Activated CD4-positive, alpha-beta memory T cell treated with anti-CD3 and anti-CD28 coated beads for 36 hours (primary cell): ENCODE results near the gene ZNF8. TPM values are rescaled to one million over a fixed set of nuclear protein-coding genes. Genes with fewer than 3 reads are reported as not detected.
"Not testable (repeated sequence)": the region's sequence is repeated elsewhere in the genome, so short reads cannot be mapped to it uniquely, and the experiment has no call there.

Experiments used
- CTCF ChIA-PET: fragments of 350-600 bp; sonication (Branson Sonifier 250); formaldehyde crosslinking; loops from one replicate; lab custom pipeline; 2021; ENCODE audit warnings: antibody characterized with exemption, inconsistent platforms; lab: Charles Lee
- POLR2A ChIA-PET: fragments of 350-600 bp; sonication (Branson Sonifier 250); formaldehyde crosslinking; loops from one replicate; lab custom pipeline; 2021; ENCODE audit warnings: antibody characterized with exemption; lab: Charles Lee
- DNase-seq: peaks from one replicate; pipeline ENCODE4 v3.0.0-alpha.2; 2020
- H3K27ac Mint-ChIP-seq: one replicate; pipeline ENCODE4 v1.8.0; 2021; ENCODE audit warnings: mixed read lengths
- H3K27me3 Mint-ChIP-seq: one replicate; pipeline ENCODE4 v1.8.0; 2021; ENCODE audit warnings: mixed read lengths
- H3K36me3 Mint-ChIP-seq: one replicate; pipeline ENCODE4 v1.8.0; 2021; ENCODE audit warnings: mixed read lengths
- H3K4me1 Mint-ChIP-seq: one replicate; pipeline ENCODE4 v1.8.0; 2021; ENCODE audit warnings: low read depth, mixed read lengths
- H3K4me3 Mint-ChIP-seq: one replicate; pipeline ENCODE4 v1.8.0; 2021; ENCODE audit warnings: mild to moderate bottlenecking, mixed read lengths
- H3K9me3 Mint-ChIP-seq: one replicate; pipeline ENCODE4 v1.8.0; 2021; ENCODE audit warnings: mixed read lengths
- intact Hi-C: fragments of 100-400 bp; cut with micrococcal nuclease; formaldehyde crosslinking; loops from one replicate; pipeline ENCODE4 v1.15.1; 2023
- total RNA-seq, 2 experiments: library from RNA; stranded (reverse); gene quantifications; one replicate each; pipeline ENCODE4 v1.2.3, GENCODE V29; 2021

The ZNF8 gene
- total RNA-seq, 2 experiments from 2014 or later = 3.7 to 3.9 TPM

DNA sequence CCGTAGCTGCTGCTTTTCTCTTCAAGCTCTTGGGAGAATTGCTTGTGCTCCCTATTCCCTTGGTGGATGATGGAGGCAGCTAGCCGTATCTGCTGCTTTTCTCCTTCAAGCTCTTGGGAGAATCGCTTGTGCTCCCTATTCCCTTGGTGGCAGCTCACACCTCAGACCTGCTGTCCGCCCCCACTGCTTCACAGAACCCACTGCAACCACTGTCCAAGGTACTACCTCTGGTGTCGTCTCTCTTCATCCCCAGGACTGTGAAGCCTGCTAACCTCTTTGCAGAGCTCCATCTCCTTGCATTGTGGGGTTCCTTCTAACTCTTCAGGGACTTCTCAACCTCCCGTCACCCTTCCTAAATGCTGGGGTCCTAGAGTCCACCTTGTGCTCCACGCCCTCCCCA, 21.9 kb downstream of the ZNF8 start:
- Mint-ChIP-seq H3K27ac (no peak overlapping the region), H3K36me3 (peaks cover 55% of the 10 kb centered on the region), H3K9me3 (peaks cover 7% of the 10 kb centered on the region), H3K4me3 (no peak overlapping the region), H3K27me3 (no peaks in the 10 kb centered on the region), H3K4me1 (peaks cover 13% of the 10 kb centered on the region)
- intact Hi-C loops = no loop called here
- DNase-seq = no peak
- ChIA-PET POLR2A (no interaction called here), CTCF (no interaction called here)

DNA sequence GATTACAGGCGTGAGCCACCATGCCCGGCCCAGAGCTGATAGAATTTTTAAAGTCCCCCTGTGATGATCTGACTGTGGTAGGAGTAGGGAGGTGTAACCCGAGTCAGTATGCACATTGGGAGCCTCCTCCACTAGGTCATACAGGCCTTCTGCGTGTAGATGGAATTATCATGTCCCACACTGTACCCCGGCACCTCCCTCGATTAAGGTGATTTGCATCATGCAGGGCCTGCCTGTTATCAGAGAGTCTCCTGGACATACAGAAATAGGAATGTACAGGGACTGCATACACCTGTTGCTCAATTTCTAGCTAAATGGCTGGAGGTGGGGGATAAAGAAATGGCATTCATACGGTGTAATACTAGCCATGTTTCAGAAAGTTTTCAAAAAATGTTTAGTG, 25.5 kb downstream of the ZNF8 start:
- Mint-ChIP-seq H3K4me1 (peaks cover 42% of the 10 kb centered on the region), H3K27ac (peak overlapping the region; percentile 92), H3K36me3 (peaks cover 62% of the 10 kb centered on the region), H3K4me3 (peak overlapping the region; percentile 89), H3K9me3 (no peaks in the 10 kb centered on the region), H3K27me3 (no peaks in the 10 kb centered on the region)
- intact Hi-C loops = loop anchor here (2.0 kb wide), 1 partner anchor 75 kb away; the partner anchor contains the start of gene ZNF544
- DNase-seq = no peak
- ChIA-PET POLR2A (no interaction called here), CTCF (no interaction called here)

DNA sequence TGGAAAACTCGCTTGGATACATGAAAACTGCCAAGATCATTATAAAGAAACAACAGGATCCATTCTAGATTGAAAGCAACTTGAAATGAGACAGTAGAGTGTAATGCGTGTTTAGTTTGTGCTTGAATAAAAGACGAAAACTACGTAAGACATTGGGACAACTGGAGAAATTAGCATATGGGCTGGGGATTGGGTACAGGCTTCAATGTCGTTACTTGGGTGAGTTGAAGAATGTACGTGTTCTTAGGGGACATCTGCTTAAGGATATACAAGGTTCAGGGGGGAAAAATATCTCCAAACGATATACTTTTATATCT, 26.0 kb downstream of the ZNF8 start:
- DNase-seq = no peak
- Mint-ChIP-seq H3K36me3 (peaks cover 63% of the 10 kb centered on the region), H3K9me3 (no peaks in the 10 kb centered on the region), H3K27ac (peak overlapping the region; percentile 92), H3K4me3 (peak overlapping the region; percentile 89), H3K27me3 (no peaks in the 10 kb centered on the region), H3K4me1 (peaks cover 42% of the 10 kb centered on the region)
- ChIA-PET CTCF (interaction anchor here (0.6 to 1.0 kb wide), 3 partner anchors 17 to 215 kb away, joined by 3 read pairs; partner anchors contain the start of genes ZBTB45 and ZNF132), POLR2A (interaction anchor here (0.7 to 2.5 kb wide), 2 partner anchors 58 to 162 kb away, joined by 3 to 6 read pairs; partner anchors contain the start of genes ZNF324 and ZNF497)
- intact Hi-C loops = loop anchor here (1.0 to 2.0 kb wide), 10 partner anchors 22 to 268 kb away; partner anchors contain the start of genes RPS5, TRIM28, ZNF132 and ZNF497

DNA sequence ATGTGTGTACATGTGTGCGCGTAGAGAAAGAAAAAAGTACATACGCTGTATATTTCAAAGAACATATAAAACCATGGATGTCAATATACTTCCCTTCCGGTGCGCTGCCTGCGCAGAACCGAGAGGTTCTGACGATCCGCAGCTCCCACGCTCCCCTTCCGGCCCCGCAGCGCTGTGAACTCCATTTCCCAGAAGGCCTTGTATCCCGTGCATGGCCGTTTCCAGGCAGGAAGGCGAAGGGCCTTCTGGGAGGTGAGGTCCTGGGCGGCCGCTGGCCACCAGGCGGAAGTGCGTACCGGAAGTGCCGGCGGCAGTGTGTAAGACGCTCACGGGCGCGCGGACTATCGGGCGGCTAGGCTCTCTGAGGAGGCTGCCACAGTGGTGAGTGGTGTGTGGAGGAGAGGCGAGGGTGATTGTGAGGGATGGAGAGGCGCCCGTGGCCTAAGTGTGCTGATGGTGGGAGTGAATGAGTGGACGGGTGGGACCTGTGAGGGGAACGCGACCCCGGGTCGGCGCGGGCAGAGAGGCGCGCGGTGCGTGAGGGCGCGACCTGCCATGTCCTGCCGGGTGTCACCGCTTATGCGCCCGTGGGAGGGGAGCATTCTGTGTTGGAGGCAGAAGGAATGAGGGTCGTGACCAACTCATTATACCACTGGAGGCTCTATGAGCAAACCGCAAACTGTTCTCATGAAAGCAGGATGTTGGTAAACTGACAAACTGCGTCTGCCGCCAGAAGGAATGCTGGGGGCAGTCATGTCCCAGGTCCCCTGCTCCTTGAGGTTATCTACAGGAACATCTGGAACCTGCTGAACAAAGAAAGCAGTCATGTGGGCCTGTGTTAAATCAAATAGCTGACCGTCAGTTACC, 26.5 kb downstream of the ZNF8 start, which contains the start of gene ERVK3-1:
Gene ERVK3-1 (plus strand): TSS at position 313 of the 867 bp plus-strand sequence. CDS start 6,792 bp downstream, outside the sequence.
- POLR2A ChIA-PET = interaction anchor here (0.7 to 2.5 kb wide), 2 partner anchors 57 to 161 kb away, joined by 3 to 6 read pairs; partner anchors contain the start of genes ZNF324 and ZNF497
- peak; percentile 97 for DNase-seq
- H3K36me3 Mint-ChIP-seq = peaks cover 60% of the 10 kb centered on the region
- H3K27me3 Mint-ChIP-seq = no peaks in the 10 kb centered on the region
- H3K4me1 Mint-ChIP-seq = peaks cover 42% of the 10 kb centered on the region
- H3K27ac Mint-ChIP-seq = peak within 1 kb of the TSS; percentile 92
- H3K9me3 Mint-ChIP-seq = no peaks in the 10 kb centered on the region
- CTCF ChIA-PET = interaction anchor here (0.6 to 1.1 kb wide), 7 partner anchors 16 to 215 kb away, joined by 3 read pairs; partner anchors contain the start of genes ZBTB45 and ZNF132
- peak within 1 kb of the TSS; percentile 89 for H3K4me3 Mint-ChIP-seq
- intact Hi-C loops = loop anchor here (1.0 to 2.0 kb wide), 10 partner anchors 21 to 267 kb away; partner anchors contain the start of genes RPS5, TRIM28, ZNF132 and ZNF497

DNA sequence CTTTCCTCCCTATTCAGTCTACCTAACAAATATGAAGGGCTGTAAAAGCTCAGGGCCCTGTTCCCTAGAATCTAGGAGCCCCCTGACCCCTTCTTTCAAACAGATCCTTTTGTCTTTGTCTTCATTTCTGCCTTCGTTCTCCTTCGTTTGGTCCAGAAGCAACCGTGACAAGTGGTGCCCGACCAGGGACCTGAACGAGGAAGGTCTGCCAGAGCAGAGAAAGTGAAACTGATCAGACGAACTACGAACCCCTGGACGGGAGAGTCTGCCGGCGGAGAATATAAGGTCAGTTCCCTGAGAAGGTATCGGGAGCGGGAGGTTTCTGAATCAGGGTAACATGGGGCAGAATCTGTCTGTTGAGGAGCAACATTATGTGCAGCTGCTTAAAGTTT, 27.2 kb downstream of the ZNF8 start:
- Mint-ChIP-seq H3K4me3 (peak overlapping the region; percentile 89), H3K36me3 (peaks cover 60% of the 10 kb centered on the region), H3K4me1 (peaks cover 42% of the 10 kb centered on the region), H3K27ac (peak overlapping the region; percentile 92), H3K27me3 (no peaks in the 10 kb centered on the region), H3K9me3 (no peaks in the 10 kb centered on the region)
- CTCF ChIA-PET = interaction anchor here (0.6 to 2.0 kb wide), 4 partner anchors 15 to 214 kb away, joined by 3 to 8 read pairs (median 3); partner anchors contain the start of gene ZBTB45
- POLR2A ChIA-PET = interaction anchor here (2.5 kb wide), 1 partner anchor 56 kb away, joined by 6 read pairs; the partner anchor contains the start of gene ZNF497
- no peak for DNase-seq
- intact Hi-C loops = loop anchor here (1.0 to 2.0 kb wide), 10 partner anchors 20 to 266 kb away; partner anchors contain the start of genes RPS5, TRIM28, ZNF132 and ZNF497

DNA sequence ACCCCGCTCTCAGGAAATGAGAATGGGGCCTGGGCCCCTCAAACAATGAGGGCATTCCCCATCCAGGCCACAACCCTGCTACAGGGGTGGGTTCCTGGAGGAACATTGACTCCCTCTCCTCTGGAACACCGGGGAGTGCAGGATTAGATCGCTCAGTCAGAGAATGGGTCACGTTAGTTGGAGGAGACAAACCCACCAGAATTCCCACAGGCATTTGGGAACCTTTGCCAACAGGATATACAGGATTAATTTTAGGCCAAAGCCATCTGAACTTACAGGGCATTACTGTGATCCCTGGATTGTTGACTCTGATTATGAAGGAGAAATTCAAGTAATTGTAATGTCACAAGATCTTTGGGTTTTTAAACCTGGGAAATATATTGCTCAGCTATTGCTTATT, 29.0 kb downstream of the ZNF8 start:
- H3K9me3 Mint-ChIP-seq = no peaks in the 10 kb centered on the region
- CTCF ChIA-PET = interaction anchor here (2.0 kb wide), 1 partner anchor 212 kb away, joined by 8 read pairs; the partner anchor contains the start of gene ZBTB45
- no peak for DNase-seq
- H3K36me3 Mint-ChIP-seq = peaks cover 65% of the 10 kb centered on the region
- no peak overlapping the region for H3K4me3 Mint-ChIP-seq
- H3K27me3 Mint-ChIP-seq = no peaks in the 10 kb centered on the region
- POLR2A ChIA-PET = no interaction called here
- H3K4me1 Mint-ChIP-seq = peaks cover 42% of the 10 kb centered on the region
- no peak overlapping the region for H3K27ac Mint-ChIP-seq
- intact Hi-C loops = no loop called here

DNA sequence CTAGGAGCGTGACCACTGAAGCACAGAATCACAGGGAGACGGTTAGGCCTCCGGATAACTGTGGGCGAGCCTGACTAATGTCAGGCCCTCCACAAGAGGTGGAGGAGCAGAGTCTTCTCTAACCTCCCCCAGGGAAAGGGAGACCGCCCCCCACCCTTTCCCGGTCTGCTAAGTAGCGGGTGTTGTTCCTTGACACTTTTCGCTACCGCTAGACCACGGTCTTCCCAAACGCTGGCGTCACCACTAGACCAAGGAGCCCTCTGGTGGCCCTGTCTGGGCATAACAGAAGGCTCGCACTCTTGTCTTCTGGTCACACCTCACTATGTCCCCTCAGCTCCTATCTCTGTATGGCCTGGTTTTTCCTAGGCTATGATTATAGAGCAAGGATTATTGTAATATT, 31.9 kb downstream of the ZNF8 start:
- H3K4me3 Mint-ChIP-seq, H3K27ac Mint-ChIP-seq, intact Hi-C loops, H3K9me3 Mint-ChIP-seq, CTCF ChIA-PET, H3K27me3 Mint-ChIP-seq, POLR2A ChIA-PET: not testable (repeated sequence)
- H3K36me3 Mint-ChIP-seq = peaks cover 83% of the 10 kb centered on the region
- H3K4me1 Mint-ChIP-seq = peaks cover 29% of the 10 kb centered on the region
- peak; percentile 29 for DNase-seq

DNA sequence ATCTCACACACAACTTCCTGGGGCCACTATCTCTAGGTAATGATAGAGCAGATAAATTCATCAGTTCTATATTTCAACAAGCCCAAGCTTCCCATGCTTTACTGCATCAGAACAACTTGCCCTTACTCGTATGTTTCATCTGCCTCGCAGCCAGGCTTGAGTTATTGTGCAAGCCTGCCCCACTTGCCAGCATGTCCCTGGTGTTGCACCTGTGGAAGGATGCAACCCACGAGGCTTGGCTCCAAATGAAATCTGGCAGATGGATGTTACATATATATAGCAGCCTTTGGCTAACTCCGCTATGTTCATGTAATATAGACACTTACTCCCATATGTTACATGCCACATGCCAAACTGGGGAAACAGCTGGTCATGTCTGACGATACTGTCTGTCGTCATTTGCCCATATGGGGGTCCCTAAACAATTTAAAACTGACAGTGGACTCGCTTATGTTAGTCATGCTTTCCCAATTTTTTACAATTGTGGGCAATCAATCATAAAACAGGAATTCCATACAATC, 32.6 kb downstream of the ZNF8 start:
- peaks cover 23% of the 10 kb centered on the region for H3K4me1 Mint-ChIP-seq
- H3K27ac Mint-ChIP-seq = no peak overlapping the region
- POLR2A ChIA-PET = no interaction called here
- H3K9me3 Mint-ChIP-seq = no peaks in the 10 kb centered on the region
- CTCF ChIA-PET = no interaction called here
- no peak for DNase-seq
- H3K27me3 Mint-ChIP-seq = no peaks in the 10 kb centered on the region
- peaks cover 80% of the 10 kb centered on the region for H3K36me3 Mint-ChIP-seq
- intact Hi-C loops = no loop called here
- no peak overlapping the region for H3K4me3 Mint-ChIP-seq

DNA sequence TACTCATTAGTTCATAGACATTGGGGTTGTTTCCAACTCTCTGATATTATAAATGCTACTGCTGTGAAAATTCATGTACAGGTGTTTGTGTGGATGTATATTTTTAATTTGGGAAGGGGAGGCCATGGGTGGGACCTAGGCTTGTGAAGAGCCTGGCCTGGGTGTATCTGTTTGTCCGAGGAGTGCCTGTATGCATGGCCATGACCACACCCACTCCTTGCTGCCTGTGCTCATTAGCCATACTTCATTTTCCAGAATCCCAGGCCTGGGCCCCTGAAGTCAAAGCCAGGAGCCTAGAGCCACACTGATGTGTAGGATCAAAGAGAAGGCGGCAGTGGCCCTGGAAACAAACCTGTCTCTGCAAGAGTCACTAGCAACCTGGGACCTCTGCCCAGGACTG, 36.8 kb downstream of the ZNF8 start:
- Mint-ChIP-seq H3K4me1 (no peaks in the 10 kb centered on the region), H3K27ac (no peak overlapping the region)

DNA sequence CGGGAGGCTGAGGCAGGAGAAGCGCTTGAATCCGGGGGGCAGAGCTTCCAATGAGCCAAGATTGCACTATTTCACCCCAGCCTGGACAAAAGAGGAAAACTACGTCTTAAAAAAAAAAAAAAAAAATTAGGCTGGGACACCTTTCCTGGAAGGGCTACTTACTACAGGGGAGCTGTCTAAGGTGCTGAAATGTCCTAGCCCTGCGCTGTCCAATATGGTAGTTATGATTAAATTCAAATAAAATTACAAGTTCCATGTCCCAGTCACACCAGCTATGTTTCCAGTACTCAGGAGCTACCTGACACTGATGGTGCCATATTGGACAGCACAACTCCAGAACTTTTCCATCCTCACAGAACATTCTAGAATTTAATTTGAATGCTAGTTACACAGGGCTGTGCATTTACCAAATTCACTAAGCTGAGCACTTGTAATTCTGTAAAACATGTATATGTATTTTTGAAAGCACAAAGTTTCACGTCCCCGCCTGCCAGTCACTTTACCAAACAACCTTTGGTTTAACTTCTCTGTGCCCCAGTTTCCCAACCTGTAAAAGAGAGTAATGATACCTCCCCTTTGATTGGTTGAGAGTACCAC, 38.8 kb downstream of the ZNF8 start:
- Mint-ChIP-seq H3K4me1 (no peaks in the 10 kb centered on the region), H3K4me3 (no peak overlapping the region), H3K36me3 (peaks cover 30% of the 10 kb centered on the region), H3K27ac (no peak overlapping the region), H3K9me3 (no peaks in the 10 kb centered on the region), H3K27me3 (no peaks in the 10 kb centered on the region)
- CTCF ChIA-PET = interaction anchor here (0.6 to 1.0 kb wide), 2 partner anchors 9 to 18 kb away, joined by 3 read pairs; partner anchors contain the start of gene ZSCAN22
- intact Hi-C loops = no loop called here
- POLR2A ChIA-PET = interaction anchor here (0.6 to 1.1 kb wide), 2 partner anchors 9 to 99 kb away, joined by 3 to 5 read pairs; partner anchors contain the start of gene ZSCAN22
- peak; percentile 22 for DNase-seq

More for the DNA sequence above, 36.8 kb downstream of the ZNF8 start:
- H3K27me3 Mint-ChIP-seq = no peaks in the 10 kb centered on the region
- intact Hi-C loops = no loop called here
- no peaks in the 10 kb centered on the region for H3K9me3 Mint-ChIP-seq
- no peak overlapping the region for H3K4me3 Mint-ChIP-seq
- ChIA-PET POLR2A (no interaction called here), CTCF (no interaction called here)
- no peak for DNase-seq
- peaks cover 47% of the 10 kb centered on the region for H3K36me3 Mint-ChIP-seq

DNA sequence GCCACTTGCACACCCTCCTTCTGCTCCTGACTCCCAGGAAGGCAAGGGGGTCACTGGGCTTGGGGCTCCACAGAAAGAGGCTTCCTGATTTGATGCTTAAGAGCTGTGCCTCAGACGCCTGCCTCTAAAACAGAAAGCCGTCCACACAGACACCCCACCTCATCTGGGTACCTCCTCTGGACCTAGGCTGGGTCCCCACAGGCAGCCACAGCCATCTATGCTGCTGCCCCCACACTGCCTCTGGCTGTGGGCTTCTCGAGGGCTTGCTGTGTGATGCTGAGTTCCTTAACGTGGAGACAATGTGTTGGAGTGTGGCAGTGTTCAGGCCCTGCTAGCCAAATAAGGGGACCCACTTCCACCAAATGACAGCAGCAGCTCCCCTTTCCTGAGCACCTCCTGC, 39.5 kb downstream of the ZNF8 start:
- Mint-ChIP-seq H3K27me3 (no peaks in the 10 kb centered on the region), H3K27ac (no peak overlapping the region), H3K9me3 (no peaks in the 10 kb centered on the region), H3K4me1 (no peaks in the 10 kb centered on the region), H3K36me3 (peaks cover 23% of the 10 kb centered on the region), H3K4me3 (no peak overlapping the region)
- CTCF ChIA-PET = interaction anchor here (0.6 kb wide), 1 partner anchor 19 kb away, joined by 3 read pairs; no protein-coding TSS in a partner anchor
- intact Hi-C loops = no loop called here
- POLR2A ChIA-PET = no interaction called here
- DNase-seq = no peak
